ENCODE measurements around the gene ACTL6A.

The ACTL6A gene

DNA sequence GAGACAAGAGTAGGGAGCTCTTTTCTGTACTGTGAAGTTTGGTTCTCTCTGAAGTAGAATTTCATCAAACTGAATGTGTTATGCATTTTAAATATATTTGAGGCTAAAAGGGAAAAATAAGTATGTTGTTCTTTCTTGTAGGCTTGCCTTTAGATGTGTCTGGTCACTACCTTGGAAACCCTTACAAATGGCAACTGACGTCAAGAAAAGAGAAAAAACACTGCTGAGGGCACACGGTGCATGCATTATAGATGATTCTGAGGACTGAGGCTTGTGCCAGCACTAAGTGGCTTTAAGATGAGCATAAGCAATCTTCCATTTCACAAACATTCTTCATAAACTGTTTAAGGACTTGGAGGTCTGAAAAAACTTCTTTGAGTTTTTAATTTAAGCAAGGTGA is 31.1 kb upstream of the ACTL6A start:
- TF ChIP-seq, protein P1, sequence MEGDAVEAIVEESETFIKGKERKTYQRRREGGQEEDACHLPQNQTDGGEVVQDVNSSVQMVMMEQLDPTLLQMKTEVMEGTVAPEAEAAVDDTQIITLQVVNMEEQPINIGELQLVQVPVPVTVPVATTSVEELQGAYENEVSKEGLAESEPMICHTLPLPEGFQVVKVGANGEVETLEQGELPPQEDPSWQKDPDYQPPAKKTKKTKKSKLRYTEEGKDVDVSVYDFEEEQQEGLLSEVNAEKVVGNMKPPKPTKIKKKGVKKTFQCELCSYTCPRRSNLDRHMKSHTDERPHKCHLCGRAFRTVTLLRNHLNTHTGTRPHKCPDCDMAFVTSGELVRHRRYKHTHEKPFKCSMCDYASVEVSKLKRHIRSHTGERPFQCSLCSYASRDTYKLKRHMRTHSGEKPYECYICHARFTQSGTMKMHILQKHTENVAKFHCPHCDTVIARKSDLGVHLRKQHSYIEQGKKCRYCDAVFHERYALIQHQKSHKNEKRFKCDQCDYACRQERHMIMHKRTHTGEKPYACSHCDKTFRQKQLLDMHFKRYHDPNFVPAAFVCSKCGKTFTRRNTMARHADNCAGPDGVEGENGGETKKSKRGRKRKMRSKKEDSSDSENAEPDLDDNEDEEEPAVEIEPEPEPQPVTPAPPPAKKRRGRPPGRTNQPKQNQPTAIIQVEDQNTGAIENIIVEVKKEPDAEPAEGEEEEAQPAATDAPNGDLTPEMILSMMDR (IDR thresholded peaks at IDR 0.05; ENCODE audit: unreplicated experiment in 3 of 3), result no peak
- no peaks in the 10 kb centered on the region for H3K9me3 Mint-ChIP-seq

DNA sequence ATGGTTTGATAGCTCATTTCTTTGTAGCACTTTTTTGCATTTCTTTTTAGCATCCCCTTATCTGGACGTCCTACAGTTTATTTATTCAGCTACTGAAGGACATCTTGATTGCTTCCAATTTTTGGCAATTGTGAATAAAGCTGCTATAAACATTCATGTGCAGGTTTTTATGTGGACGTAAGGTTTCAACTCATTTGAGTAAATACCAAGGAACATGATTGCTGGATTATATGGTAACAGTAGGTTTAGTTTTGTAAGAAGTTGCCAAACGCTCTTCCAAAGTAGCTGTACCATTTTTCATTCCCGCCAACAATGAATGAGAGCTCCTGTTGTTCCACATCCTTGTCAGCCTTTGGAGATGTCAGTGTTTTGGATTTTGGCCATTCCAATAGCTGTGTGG is 29.5 kb upstream of the ACTL6A start:
- TF ChIP-seq, protein P1 (IDR thresholded peaks at IDR 0.05; ENCODE audit: unreplicated experiment in 3 of 3), result no peak
- no peaks in the 10 kb centered on the region for H3K36me3 Mint-ChIP-seq (ENCODE audit: low read depth)
- H3K9me3 Mint-ChIP-seq, result no peaks in the 10 kb centered on the region
- H3K4me3 Mint-ChIP-seq, result no peak overlapping the region
- no peaks in the 10 kb centered on the region for H3K4me1 Mint-ChIP-seq
- H3K27me3 Mint-ChIP-seq (ENCODE audit: low read depth), result no peaks in the 10 kb centered on the region
- H3K27ac Mint-ChIP-seq, result no peak overlapping the region

More for the DNA sequence above, 31.1 kb upstream of the ACTL6A start:
- Mint-ChIP-seq H3K36me3 (ENCODE audit: low read depth) (no peaks in the 10 kb centered on the region), H3K27me3 (ENCODE audit: low read depth) (no peaks in the 10 kb centered on the region), H3K4me1 (peaks cover 12% of the 10 kb centered on the region), H3K4me3 (no peak overlapping the region), H3K27ac (no peak overlapping the region)

DNA sequence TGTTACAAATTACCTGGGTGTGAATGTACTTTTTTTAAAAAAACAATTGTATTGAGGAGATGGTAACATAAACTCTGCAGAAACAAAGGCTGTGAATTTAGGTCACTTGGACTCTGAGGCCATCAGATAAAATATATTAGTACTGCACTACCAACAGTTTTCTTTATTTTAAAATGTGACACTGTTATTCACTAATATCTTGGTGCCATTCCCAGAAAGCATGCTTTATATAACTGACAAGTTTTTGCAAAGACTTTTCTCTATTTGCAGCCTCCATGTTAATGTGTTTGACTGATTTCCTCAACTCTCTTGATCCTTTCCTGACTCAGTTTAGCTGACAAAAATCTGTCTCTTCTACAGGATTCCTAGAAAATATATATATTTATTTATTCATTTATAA is 26.5 kb upstream of the ACTL6A start:
- Mint-ChIP-seq H3K36me3 (ENCODE audit: low read depth) (no peaks in the 10 kb centered on the region), H3K27me3 (ENCODE audit: low read depth) (peaks cover 4% of the 10 kb centered on the region), H3K4me3 (no peak overlapping the region), H3K4me1 (no peaks in the 10 kb centered on the region), H3K27ac (no peak overlapping the region), H3K9me3 (no peaks in the 10 kb centered on the region)
- TF ChIP-seq, protein P1 (IDR thresholded peaks at IDR 0.05; ENCODE audit: unreplicated experiment in 3 of 3), result no peak

DNA sequence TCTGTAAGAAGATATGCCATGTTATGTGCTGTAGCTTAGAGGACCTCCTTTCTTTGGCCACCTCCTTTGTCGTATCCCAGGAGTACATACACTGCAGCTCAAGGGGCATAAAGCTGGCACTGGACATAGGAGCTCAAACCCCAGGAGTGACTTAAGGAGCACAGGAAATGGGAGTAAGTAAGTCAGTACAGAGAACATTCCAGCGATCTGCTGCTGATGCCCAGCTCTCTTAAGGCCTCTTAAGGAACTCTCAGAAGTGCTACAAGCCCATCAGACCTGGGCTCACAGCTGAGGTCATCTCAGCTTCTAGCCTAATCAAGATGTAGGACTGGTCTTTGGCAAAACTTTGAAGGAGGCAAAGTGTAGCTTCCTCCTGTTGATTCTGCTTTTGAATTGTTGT is 21.6 kb upstream of the ACTL6A start:
- H3K27me3 Mint-ChIP-seq (ENCODE audit: low read depth), result peaks cover 4% of the 10 kb centered on the region
- H3K4me1 Mint-ChIP-seq, result no peaks in the 10 kb centered on the region
- no peak overlapping the region for H3K27ac Mint-ChIP-seq
- no peaks in the 10 kb centered on the region for H3K36me3 Mint-ChIP-seq (ENCODE audit: low read depth)
- H3K9me3 Mint-ChIP-seq, result no peaks in the 10 kb centered on the region
- H3K4me3 Mint-ChIP-seq, result no peak overlapping the region
- TF ChIP-seq, protein P1 (IDR thresholded peaks at IDR 0.05; ENCODE audit: unreplicated experiment in 3 of 3), result no peak

DNA sequence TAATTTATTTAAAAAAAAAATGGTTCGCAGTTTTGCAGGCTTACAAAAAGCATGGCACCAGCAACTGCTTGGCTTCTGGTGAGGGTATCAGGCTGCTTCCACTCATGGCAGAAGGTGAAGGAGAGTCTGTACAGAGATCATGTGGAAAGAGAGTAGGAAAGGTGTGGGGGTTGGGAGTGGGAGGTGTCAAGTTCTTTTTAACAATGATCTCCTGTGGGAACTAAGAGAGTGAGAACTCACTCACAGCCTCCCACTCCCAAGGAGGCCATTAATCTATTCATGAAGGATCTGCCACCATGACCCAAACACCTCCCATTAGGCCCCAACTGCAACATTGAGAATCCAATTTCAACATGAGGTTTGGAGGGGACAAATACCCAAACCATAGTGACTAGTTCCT is 21.1 kb upstream of the ACTL6A start:
- TF ChIP-seq, protein P1 (IDR thresholded peaks at IDR 0.05; ENCODE audit: unreplicated experiment in 3 of 3), result no peak
- H3K27me3 Mint-ChIP-seq (ENCODE audit: low read depth), result peaks cover 4% of the 10 kb centered on the region
- H3K27ac Mint-ChIP-seq, result no peak overlapping the region
- no peaks in the 10 kb centered on the region for H3K4me1 Mint-ChIP-seq
- no peaks in the 10 kb centered on the region for H3K9me3 Mint-ChIP-seq
- no peaks in the 10 kb centered on the region for H3K36me3 Mint-ChIP-seq (ENCODE audit: low read depth)
- no peak overlapping the region for H3K4me3 Mint-ChIP-seq

DNA sequence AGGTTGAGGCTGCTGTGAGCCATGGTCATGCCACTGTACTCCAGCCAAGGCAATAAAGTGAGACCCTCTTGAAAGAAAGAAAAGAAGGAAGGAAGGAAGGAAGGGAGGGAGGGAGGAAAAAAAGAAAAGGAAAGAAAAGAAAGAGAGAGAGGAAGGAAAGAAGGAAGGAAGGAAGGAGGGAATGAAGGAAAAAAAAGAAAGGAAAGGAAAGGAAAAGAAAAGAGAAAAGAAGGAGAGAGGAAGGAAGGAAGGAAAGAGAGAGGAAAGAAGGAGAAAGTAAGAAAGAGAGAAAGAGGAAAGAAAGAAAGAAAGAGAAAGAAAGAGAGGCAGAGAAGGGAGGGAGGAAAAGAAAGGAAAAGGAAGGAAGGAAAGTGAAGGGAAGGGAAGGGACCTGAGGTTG is 20.4 kb upstream of the ACTL6A start:
- H3K27me3 Mint-ChIP-seq (ENCODE audit: low read depth), result peaks cover 4% of the 10 kb centered on the region
- no peaks in the 10 kb centered on the region for H3K4me1 Mint-ChIP-seq
- H3K36me3 Mint-ChIP-seq (ENCODE audit: low read depth), result no peaks in the 10 kb centered on the region
- no peak overlapping the region for H3K4me3 Mint-ChIP-seq
- H3K27ac Mint-ChIP-seq, result no peak overlapping the region
- TF ChIP-seq, protein P1 (IDR thresholded peaks at IDR 0.05; ENCODE audit: unreplicated experiment in 3 of 3), result no peak
- H3K9me3 Mint-ChIP-seq, result no peaks in the 10 kb centered on the region

Data from nephron (organoid).